ENCODE data around the gene SOCS2.

The SOCS2 gene

GRCh38 chr12:93587611-93588010 lies 15.1 kb downstream of the SOCS2 start:
- TF ChIP-seq CTCF (conservative IDR thresholded peaks at IDR 0.05) = no peak
- H3K27ac ChIP-seq = no peak overlapping the region

GRCh38 chr12:93589081-93589480 lies 16.6 kb downstream of the SOCS2 start:
- no peak for TF ChIP-seq CTCF (conservative IDR thresholded peaks at IDR 0.05)
- H3K27ac ChIP-seq = no peak overlapping the region

- TF ChIP-seq CTCF (conservative IDR thresholded peaks at IDR 0.05) = no peak
- H3K27ac ChIP-seq = peak overlapping the region; percentile 45
These were observed 18.8 kb downstream of the SOCS2 start for GRCh38 chr12:93591137-93591868.

GRCh38 chr12:93592641-93593406 lies 20.3 kb downstream of the SOCS2 start:
- no peak for TF ChIP-seq CTCF (conservative IDR thresholded peaks at IDR 0.05)
- no peak overlapping the region for H3K27ac ChIP-seq

GRCh38 chr12:93593843-93594242 lies 21.4 kb downstream of the SOCS2 start:
- TF ChIP-seq CTCF (conservative IDR thresholded peaks at IDR 0.05) = no peak
- H3K27ac ChIP-seq = no peak overlapping the region

GRCh38 chr12:93594766-93595311 lies 22.4 kb downstream of the SOCS2 start:
- no peak overlapping the region for H3K27ac ChIP-seq
- TF ChIP-seq CTCF (conservative IDR thresholded peaks at IDR 0.05) = no peak

GRCh38 chr12:93595351-93595750 lies 22.9 kb downstream of the SOCS2 start:
- no peak overlapping the region for H3K27ac ChIP-seq
- TF ChIP-seq CTCF (conservative IDR thresholded peaks at IDR 0.05) = no peak
